ENCODE measurements around the gene CPSF4. TPM values are rescaled to one million over a fixed set of nuclear protein-coding genes. Genes with fewer than 3 reads are reported as not detected.

CPSF4 gene
- total and polyA plus RNA-seq, 7 donors: 21.3 to 46.4 (median 35.6) TPM

DNA sequence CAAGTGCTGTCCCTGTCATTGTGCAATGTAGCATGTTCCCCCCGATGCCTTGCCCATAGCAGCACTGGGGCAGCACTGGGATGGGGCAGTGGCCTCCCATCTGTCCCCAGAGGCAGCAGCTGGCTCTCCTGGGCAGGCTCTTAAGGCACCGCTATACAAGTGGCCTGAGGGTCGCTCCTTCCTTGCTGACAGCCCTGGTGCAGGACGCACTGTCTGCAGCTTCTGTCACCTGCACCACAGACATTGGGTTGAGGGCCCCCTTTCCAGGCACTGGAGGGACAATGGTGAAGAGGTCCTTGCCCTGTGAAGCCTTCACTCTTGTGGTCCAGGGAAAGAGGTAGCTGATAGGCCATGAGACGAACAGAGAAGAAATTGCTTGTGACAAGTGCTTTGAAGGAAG, 10.6 kb downstream of the CPSF4 start:
- TF ChIP-seq, protein P1, sequence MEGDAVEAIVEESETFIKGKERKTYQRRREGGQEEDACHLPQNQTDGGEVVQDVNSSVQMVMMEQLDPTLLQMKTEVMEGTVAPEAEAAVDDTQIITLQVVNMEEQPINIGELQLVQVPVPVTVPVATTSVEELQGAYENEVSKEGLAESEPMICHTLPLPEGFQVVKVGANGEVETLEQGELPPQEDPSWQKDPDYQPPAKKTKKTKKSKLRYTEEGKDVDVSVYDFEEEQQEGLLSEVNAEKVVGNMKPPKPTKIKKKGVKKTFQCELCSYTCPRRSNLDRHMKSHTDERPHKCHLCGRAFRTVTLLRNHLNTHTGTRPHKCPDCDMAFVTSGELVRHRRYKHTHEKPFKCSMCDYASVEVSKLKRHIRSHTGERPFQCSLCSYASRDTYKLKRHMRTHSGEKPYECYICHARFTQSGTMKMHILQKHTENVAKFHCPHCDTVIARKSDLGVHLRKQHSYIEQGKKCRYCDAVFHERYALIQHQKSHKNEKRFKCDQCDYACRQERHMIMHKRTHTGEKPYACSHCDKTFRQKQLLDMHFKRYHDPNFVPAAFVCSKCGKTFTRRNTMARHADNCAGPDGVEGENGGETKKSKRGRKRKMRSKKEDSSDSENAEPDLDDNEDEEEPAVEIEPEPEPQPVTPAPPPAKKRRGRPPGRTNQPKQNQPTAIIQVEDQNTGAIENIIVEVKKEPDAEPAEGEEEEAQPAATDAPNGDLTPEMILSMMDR (IDR thresholded peaks at IDR 0.05): no peak
- Histone ChIP-seq H3K27ac (no peak overlapping the region), H3K9me3 (no peaks in the 10 kb centered on the region), H3K27me3 (ENCODE audit: insufficient read depth in 3 of 3, low read length in 2 of 3) (no peaks in the 10 kb centered on the region), H3K4me1 (no peaks in the 10 kb centered on the region), H3K36me3 (ENCODE audit: insufficient read depth in 1 of 2, low read depth in 1 of 2) (peaks cover 10 to 99% of the 10 kb centered on the region in 2 donors), H3K4me3 (no peak overlapping the region)
- intact Hi-C loops (cut with DNase I): no loop called here
- 92 to 95% (median 92%) methylated on average over 5 of the region's 5 CpGs for WGBS, 3 donors
- DNase-seq (no peak), ATAC-seq (no peak)

GRCh38 chr7:99451936-99452335, 13.2 kb downstream of the CPSF4 start:
- H3K4me1 ChIP-seq: no peaks in the 10 kb centered on the region
- ATAC-seq (no peak), DNase-seq (no peak)
- H3K27ac ChIP-seq: no peak overlapping the region
- H3K27me3 ChIP-seq (ENCODE audit: insufficient read depth in 3 of 3, low read length in 2 of 3): no peaks in the 10 kb centered on the region
- H3K36me3 ChIP-seq (ENCODE audit: insufficient read depth in 1 of 2, low read depth in 1 of 2): peaks cover 6 to 97% of the 10 kb centered on the region in 2 donors
- intact Hi-C loops (cut with DNase I): no loop called here
- TF ChIP-seq, protein P1 (IDR thresholded peaks at IDR 0.05): no peak
- 78 to 93% (median 83%) methylated on average over 8 of the region's 8 CpGs for WGBS, 3 donors
- H3K4me3 ChIP-seq: no peak overlapping the region
- no peaks in the 10 kb centered on the region for H3K9me3 ChIP-seq

DNA sequence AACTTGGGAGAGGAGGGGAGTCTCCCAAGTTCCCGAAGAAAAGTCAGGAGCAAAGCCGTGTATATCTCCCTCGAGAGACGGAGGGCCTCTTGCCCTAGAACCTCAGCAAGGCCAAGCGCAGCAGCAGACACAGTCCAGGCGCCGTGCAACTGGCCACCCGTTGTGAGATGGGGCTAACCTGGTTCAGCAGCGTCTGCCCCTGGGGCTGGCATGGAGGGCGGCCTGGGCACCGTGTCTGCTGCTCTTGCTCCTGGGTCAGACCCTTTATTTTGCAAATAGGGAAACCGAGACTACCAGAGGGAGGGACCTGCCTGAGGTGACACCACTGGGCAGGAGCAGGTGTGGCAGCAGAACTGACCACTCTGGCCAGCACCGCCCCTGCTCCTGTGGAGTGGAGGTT, 13.8 kb downstream of the CPSF4 start:
- ATAC-seq (no peak), DNase-seq (no peak)
- Histone ChIP-seq H3K4me3 (no peak overlapping the region), H3K36me3 (ENCODE audit: insufficient read depth in 1 of 2, low read depth in 1 of 2) (peaks cover 6 to 97% of the 10 kb centered on the region in 2 donors), H3K27ac (no peak overlapping the region), H3K9me3 (no peaks in the 10 kb centered on the region), H3K4me1 (no peaks in the 10 kb centered on the region), H3K27me3 (ENCODE audit: insufficient read depth in 3 of 3, low read length in 2 of 3) (no peaks in the 10 kb centered on the region)
- TF ChIP-seq, protein P1 (IDR thresholded peaks at IDR 0.05): no peak
- intact Hi-C loops (cut with DNase I): no loop called here
- 81 to 87% (median 84%) methylated on average over 13 of the region's 13 CpGs for WGBS, 3 donors

DNA sequence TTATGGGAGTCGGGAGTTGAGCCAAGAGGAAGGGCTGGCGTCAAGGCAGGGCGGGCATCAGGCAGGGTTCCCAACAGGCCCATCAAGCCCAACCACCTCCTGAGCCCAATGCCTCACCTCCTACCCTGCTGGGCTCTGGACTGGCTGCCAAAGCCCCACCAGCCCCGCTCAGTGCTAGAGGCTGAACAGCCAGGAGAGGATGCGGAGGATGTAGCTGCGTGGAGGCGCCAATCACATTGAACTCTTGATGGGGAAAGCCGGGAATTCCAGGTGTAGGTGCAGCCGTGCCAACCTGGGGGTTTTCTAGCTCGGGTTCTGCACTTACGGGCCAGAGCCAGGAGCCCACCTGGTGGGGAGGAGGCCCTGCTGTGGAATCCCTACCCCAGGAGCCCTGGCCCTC, 14.4 kb downstream of the CPSF4 start:
- Histone ChIP-seq H3K27ac (no peak overlapping the region), H3K9me3 (no peaks in the 10 kb centered on the region), H3K4me1 (no peaks in the 10 kb centered on the region), H3K4me3 (no peak overlapping the region), H3K36me3 (ENCODE audit: insufficient read depth in 1 of 2, low read depth in 1 of 2) (peaks cover 6 to 97% of the 10 kb centered on the region in 2 donors), H3K27me3 (ENCODE audit: insufficient read depth in 3 of 3, low read length in 2 of 3) (no peaks in the 10 kb centered on the region)
- 83 to 87% (median 83%) methylated on average over 11 of the region's 11 CpGs for WGBS, 3 donors
- TF ChIP-seq, protein P1 (IDR thresholded peaks at IDR 0.05): no peak
- ATAC-seq (no peak), DNase-seq (no peak)
- intact Hi-C loops (cut with DNase I): no loop called here

DNA sequence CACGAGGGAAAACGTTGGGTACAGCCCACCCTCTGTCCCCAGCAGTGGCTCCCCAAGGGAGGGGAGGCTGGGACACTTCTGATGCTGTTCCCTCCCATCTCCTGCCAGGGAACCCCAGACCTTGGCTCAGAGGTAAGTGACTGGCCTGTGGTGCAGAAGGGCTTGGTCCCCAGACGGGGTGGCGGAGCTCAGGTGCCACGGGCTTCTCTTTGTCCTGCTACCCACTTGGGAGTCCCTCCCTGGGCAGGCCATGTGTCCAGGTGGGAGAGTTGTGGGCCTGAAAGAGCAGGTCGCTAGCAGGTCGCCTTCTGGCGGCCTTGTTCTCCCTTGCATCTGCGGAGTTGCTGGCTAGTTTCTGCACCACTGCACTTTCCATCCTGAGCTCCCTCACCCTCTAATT, 17.1 kb downstream of the CPSF4 start:
- peaks cover 2% of the 10 kb centered on the region for H3K4me1 ChIP-seq
- no peak for ATAC-seq
- intact Hi-C loops (cut with DNase I): loop anchor here in 1 of 2 donors (2.0 kb wide), 1 partner anchor 33 kb away; no protein-coding TSS in a partner anchor
- H3K36me3 ChIP-seq (ENCODE audit: insufficient read depth in 1 of 2, low read depth in 1 of 2): peaks cover 6 to 96% of the 10 kb centered on the region in 2 donors
- no peaks in the 10 kb centered on the region for H3K27me3 ChIP-seq (ENCODE audit: insufficient read depth in 3 of 3, low read length in 2 of 3)
- no peak for DNase-seq
- no peaks in the 10 kb centered on the region for H3K9me3 ChIP-seq
- no peak overlapping the region for H3K4me3 ChIP-seq
- WGBS, 3 donors: 70 to 77% (median 72%) methylated on average over 9 of the region's 9 CpGs
- TF ChIP-seq, protein P1 (IDR thresholded peaks at IDR 0.05): no peak
- no peak overlapping the region for H3K27ac ChIP-seq
